SU-DHL-6 (cell line): ENCODE results near the gene ATE1.
"Not testable (repeated sequence)": the region's sequence is repeated elsewhere in the genome, so short reads cannot be mapped to it uniquely, and the experiment has no call there.

Source experiments
- H2AFZ ChIP-seq: fragments of 200-600 bp; sonication (generic); 2 replicates; pipeline ENCODE4 v1.6.1; 2014; ENCODE audit warnings: low read depth, mild to moderate bottlenecking, moderate library complexity, mixed read lengths, antibody characterized with exemption, low read length; ENCODE audit not compliant: severe bottlenecking
- H3F3A ChIP-seq: fragments of 200-600 bp; shearing (Covaris generic); 2 replicates; pipeline ENCODE4 v1.6.0; 2016; ENCODE audit warnings: antibody characterized with exemption, mild to moderate bottlenecking; ENCODE audit not compliant: insufficient read depth
- H3K27ac ChIP-seq: fragments of 200-600 bp; sonication (generic); 2 replicates; pipeline ENCODE4 v1.5.1; 2016; ENCODE audit warnings: low read depth, mild to moderate bottlenecking, low read length, moderate library complexity, mixed read lengths
- H3K27me3 ChIP-seq: fragments of 200-600 bp; sonication (generic), shearing (Covaris generic); 2 replicates; pipeline ENCODE4 v1.6.0; 2014; ENCODE audit warnings: mild to moderate bottlenecking, low read length
- H3K36me3 ChIP-seq: fragments of 200-600 bp; sonication (generic); 2 replicates; pipeline ENCODE4 v1.6.1; 2014; ENCODE audit warnings: mild to moderate bottlenecking, low read length, mixed read lengths
- H3K4me2 ChIP-seq: fragments of 300-600, 200-600 bp; shearing (Covaris generic), sonication (generic); 2 replicates; pipeline ENCODE4 v1.6.0; 2014; ENCODE audit warnings: low read length, low read depth, mild to moderate bottlenecking; ENCODE audit not compliant: poor library complexity, severe bottlenecking
- H3K4me3 ChIP-seq: fragments of 200-600 bp; sonication (generic); 2 replicates; pipeline ENCODE4 v1.5.1; 2014; ENCODE audit warnings: antibody characterized with exemption, low read length, mild to moderate bottlenecking, mixed read lengths; ENCODE audit not compliant: insufficient read depth, poor library complexity, severe bottlenecking
- H3K79me2 ChIP-seq: fragments of 200-600 bp; sonication (generic); 2 replicates; pipeline ENCODE4 v1.6.1; 2014; ENCODE audit warnings: mild to moderate bottlenecking, low read length, moderate library complexity; ENCODE audit not compliant: insufficient read depth
- H3K9ac ChIP-seq: fragments of 200-600 bp; sonication (generic); 2 replicates; pipeline ENCODE4 v1.7.0; 2014; ENCODE audit warnings: mild to moderate bottlenecking, low read length
- H3K9me2 ChIP-seq: fragments of 200-600 bp; sonication (generic); replicated peaks from 2 replicates; pipeline ENCODE4 v1.6.1; 2014; ENCODE audit warnings: low read length; ENCODE audit not compliant: insufficient read depth
- H3K9me3 ChIP-seq: fragments of 200-600 bp; sonication (generic); 2 replicates; pipeline ENCODE4 v1.6.1; 2014; ENCODE audit warnings: low read length, mixed read lengths; ENCODE audit not compliant: insufficient read depth
- H4K20me1 ChIP-seq: fragments of 200-600 bp; sonication (generic); 2 replicates; pipeline ENCODE4 v1.6.1; 2014; ENCODE audit warnings: low read depth, mild to moderate bottlenecking, antibody characterized with exemption, low read length, moderate library complexity, mixed read lengths
- EZH2phosphoT487 ChIP-seq: fragments of 200-600 bp; sonication (generic), shearing (Covaris generic); conservative IDR thresholded peaks from 2 replicates; pipeline ENCODE4 v1.6.1; 2018; ENCODE audit warnings: mild to moderate bottlenecking, antibody characterized with exemption, low read length, moderate library complexity, mixed read lengths
- TF ChIP-seq, protein P1 (sequence below): fragments of 200-600 bp; sonication (generic); IDR thresholded peaks from one replicate; pipeline ENCODE4 v1.5.1; 2017; ENCODE audit warnings: antibody characterized with exemption, mild to moderate bottlenecking, low read length, moderate library complexity; ENCODE audit not compliant: insufficient read depth, poor library complexity, severe bottlenecking

Gene ATE1

DNA sequence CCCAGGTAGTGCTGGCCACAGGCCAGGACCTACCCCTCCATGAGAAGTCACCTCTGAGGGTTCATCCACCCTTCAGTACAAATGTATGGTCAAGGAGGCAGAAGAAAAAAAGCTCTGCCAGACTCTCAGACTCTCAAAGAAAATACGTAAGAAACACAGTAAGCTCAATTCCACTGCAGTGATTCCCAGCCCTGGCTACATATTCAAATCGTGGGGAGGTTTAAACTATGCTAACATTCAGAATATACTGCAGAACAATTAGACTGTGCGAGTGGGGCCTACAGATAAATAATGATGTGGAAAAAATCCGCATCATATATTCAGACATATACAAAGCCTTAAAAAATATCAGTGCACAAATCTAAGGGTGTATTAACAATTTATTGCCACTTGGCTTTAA is 162.6 kb downstream of the ATE1 start:
- Histone ChIP-seq H3K9me2 (no peaks in the 10 kb centered on the region), H3K36me3 (no peaks in the 10 kb centered on the region), H3K9ac (no peak overlapping the region), H3F3A (no peaks in the 10 kb centered on the region), H4K20me1 (no peaks in the 10 kb centered on the region), H2AFZ (no peak overlapping the region), H3K27me3 (no peaks in the 10 kb centered on the region), H3K4me3 (no peak overlapping the region), H3K9me3 (peaks cover 2% of the 10 kb centered on the region; the same call in 1 of the 2 replicates), H3K4me2 (no peak overlapping the region), H3K27ac (no peak overlapping the region), H3K79me2 (no peaks in the 10 kb centered on the region)
- TF ChIP-seq, protein P1, sequence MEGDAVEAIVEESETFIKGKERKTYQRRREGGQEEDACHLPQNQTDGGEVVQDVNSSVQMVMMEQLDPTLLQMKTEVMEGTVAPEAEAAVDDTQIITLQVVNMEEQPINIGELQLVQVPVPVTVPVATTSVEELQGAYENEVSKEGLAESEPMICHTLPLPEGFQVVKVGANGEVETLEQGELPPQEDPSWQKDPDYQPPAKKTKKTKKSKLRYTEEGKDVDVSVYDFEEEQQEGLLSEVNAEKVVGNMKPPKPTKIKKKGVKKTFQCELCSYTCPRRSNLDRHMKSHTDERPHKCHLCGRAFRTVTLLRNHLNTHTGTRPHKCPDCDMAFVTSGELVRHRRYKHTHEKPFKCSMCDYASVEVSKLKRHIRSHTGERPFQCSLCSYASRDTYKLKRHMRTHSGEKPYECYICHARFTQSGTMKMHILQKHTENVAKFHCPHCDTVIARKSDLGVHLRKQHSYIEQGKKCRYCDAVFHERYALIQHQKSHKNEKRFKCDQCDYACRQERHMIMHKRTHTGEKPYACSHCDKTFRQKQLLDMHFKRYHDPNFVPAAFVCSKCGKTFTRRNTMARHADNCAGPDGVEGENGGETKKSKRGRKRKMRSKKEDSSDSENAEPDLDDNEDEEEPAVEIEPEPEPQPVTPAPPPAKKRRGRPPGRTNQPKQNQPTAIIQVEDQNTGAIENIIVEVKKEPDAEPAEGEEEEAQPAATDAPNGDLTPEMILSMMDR = no peak
- TF ChIP-seq EZH2phosphoT487 = no peak

DNA sequence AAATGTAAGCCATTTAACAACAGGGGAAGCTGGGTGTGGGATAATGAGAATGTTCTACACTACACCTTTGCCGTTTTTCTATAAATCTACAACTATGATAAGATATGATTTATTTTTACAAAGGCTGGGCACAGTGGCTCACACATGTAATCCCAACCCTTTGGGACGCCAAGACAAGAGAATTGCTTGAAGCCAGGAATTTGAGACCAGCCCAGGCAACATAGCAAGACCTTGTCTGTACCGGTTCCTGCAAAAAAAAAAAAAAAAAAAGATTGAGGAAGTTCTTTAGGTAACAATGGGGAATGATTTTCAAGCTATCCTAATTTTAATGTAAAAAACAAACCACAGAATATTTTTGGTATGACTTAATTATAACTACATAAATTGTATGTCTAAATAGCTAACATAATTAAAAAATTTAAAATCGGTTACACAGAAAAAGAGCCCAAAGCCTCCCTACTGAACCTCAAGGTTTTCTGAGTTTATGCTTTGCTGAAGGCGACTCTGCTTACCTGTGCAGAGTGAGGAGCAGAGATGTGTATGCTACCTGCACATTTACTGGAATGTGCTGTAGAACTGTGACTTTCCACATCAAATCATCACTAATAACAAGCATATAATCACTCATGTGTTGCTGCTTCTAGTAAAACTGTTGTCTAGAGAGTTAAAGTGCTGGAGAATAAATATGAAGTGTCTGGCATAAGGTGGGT is 163.4 kb downstream of the ATE1 start:
- Histone ChIP-seq H2AFZ (no peak overlapping the region), H3K79me2 (no peaks in the 10 kb centered on the region), H3F3A (no peaks in the 10 kb centered on the region), H3K27me3 (no peaks in the 10 kb centered on the region), H4K20me1 (no peaks in the 10 kb centered on the region), H3K9me2 (no peaks in the 10 kb centered on the region), H3K4me2 (no peak overlapping the region), H3K4me3 (no peak overlapping the region), H3K9ac (no peak overlapping the region), H3K9me3 (peaks cover 8% of the 10 kb centered on the region; the same call in 1 of the 2 replicates), H3K36me3 (no peaks in the 10 kb centered on the region), H3K27ac (no peak overlapping the region)
- TF ChIP-seq, protein P1 = no peak
- no peak for TF ChIP-seq EZH2phosphoT487

DNA sequence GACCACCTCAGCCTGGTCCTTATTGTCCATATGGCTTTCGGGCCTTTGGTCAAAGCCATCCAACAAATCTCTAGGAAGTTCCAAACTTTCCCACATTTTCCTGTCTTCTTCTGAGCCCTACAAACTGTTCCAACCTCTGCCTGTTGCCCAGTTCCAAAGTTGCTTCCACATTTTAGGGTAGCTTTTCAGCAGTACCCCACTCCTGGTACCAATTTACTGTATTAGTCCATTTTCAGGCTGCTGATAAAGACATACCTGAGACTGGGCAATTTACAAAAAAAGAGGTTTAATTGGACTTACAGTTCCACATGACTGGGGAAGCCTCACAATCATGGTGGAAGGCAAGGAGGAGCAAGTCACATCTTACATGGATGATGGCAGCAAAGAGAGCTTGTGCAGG is 170.6 kb downstream of the ATE1 start:
- H3K9ac ChIP-seq, H4K20me1 ChIP-seq, H3K4me3 ChIP-seq, H3K9me3 ChIP-seq, H3F3A ChIP-seq, H3K27ac ChIP-seq, H2AFZ ChIP-seq, H3K36me3 ChIP-seq, H3K9me2 ChIP-seq, H3K4me2 ChIP-seq, H3K27me3 ChIP-seq, H3K79me2 ChIP-seq: not testable (repeated sequence)

DNA sequence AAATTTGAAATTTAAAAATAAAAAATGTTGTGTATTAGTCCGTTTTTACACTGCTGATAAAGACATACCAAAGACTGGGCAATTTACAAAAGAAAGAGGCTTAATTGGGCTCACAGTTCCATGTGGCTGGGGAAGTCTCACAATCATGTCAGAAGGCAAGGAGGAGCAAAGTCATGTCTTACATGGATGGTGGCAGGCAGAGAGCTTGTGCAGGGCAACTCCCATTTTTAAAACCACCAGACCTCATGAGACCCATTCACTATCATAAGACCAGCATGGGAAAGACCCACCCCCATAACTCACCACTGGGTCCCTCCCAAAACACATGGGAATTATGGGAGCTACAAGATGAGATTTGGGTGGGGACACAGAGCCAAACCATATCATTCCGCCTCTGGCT is 172.3 kb downstream of the ATE1 start:
- H3K9me3 ChIP-seq, H3K4me2 ChIP-seq, H2AFZ ChIP-seq, H3K9ac ChIP-seq, H3F3A ChIP-seq, H3K36me3 ChIP-seq, H3K9me2 ChIP-seq, H3K27me3 ChIP-seq, H3K4me3 ChIP-seq, H3K79me2 ChIP-seq, H4K20me1 ChIP-seq, H3K27ac ChIP-seq: not testable (repeated sequence)
